Measurements from ENCODE around the gene IZUMO2.

Gene IZUMO2

GRCh38 chr19:50184196-50184595 is 21.1 kb upstream of the IZUMO2 start:
- TF ChIP-seq CTCF (conservative IDR thresholded peaks at IDR 0.05), result no peak
- H3K27ac ChIP-seq, result no peak overlapping the region

GRCh38 chr19:50181121-50181520 is 18.0 kb upstream of the IZUMO2 start:
- H3K27ac ChIP-seq, result no peak overlapping the region
- TF ChIP-seq CTCF (conservative IDR thresholded peaks at IDR 0.05), result no peak

GRCh38 chr19:50178859-50179537 is 15.9 kb upstream of the IZUMO2 start:
- TF ChIP-seq CTCF (conservative IDR thresholded peaks at IDR 0.05), result no peak
- H3K27ac ChIP-seq, result peak overlapping the region; percentile 38

GRCh38 chr19:50178320-50178719 is 15.2 kb upstream of the IZUMO2 start:
- H3K27ac ChIP-seq, result peak overlapping the region; percentile 38
- no peak for TF ChIP-seq CTCF (conservative IDR thresholded peaks at IDR 0.05)

DNA sequence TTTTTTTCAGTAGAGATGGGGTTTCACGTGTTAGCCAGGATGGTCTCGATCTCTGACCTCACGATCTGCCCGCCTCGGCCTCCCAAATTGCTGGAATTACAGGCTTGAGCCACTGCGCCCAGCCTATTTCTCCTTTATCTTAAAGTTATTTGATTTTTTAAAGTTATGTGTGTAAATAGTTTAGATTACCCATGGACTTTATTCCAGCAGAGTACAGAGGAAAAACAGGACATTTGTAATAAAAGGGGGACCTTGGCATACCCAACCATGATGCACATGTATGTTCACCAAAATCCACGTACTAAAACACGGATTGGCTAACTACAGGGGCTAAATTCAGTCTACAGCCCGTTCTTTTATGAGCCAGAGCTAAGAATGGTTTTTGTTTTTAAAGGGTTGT is 13.7 kb upstream of the IZUMO2 start:
- TF ChIP-seq CTCF (conservative IDR thresholded peaks at IDR 0.05), result no peak
- H3K27ac ChIP-seq, result no peak overlapping the region

- H3K27ac ChIP-seq, result no peak overlapping the region
- no peak for TF ChIP-seq CTCF (conservative IDR thresholded peaks at IDR 0.05)
Observed at GRCh38 chr19:50175924-50176323, 12.8 kb upstream of the IZUMO2 start.

DNA sequence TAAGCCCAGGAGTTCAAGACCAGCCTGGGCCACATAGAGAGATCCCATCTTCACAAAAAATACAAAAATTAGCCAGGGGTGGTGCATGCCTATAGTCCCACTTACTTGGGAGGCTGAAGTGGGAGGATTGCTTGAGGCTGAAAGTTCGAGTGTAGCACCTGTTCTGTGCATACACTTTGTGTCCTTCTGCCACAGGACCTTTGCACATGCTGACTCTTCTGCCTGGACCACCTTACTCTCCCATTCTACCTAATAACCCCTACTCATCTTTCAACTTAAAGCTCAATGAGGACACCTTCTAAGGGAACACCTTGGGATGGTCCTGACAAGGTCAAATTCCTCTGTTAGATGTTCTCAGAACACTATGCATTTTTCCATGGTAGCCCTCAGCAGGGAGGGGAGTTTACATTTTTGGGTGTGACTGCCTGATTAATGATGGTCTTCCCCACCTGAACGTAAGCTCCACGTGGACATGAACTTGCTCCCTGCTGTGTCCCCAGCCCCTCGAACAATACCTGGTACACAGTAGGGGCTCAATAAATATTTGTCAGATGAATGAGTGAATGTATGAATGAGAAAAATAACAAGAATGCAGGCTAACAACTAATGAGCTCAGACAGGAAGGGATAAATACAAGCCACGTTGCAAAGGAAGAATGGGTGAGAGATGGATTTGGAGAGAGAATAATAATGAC is 11.2 kb upstream of the IZUMO2 start:
- TF ChIP-seq CTCF (conservative IDR thresholded peaks at IDR 0.05), result no peak
- H3K27ac ChIP-seq, result no peak overlapping the region

Data from VCaP (cell line).